Motor neuron (in vitro differentiated cells): ENCODE measurements around the gene KRT80. TPM values are rescaled to one million over a fixed set of nuclear protein-coding genes. Genes with fewer than 3 reads are reported as not detected.

Experiments
- ATAC-seq, 8 experiments: fragments of 200-7000 bp; cut with Tn5 transposase; replicated peaks in 6 of 8; 2 replicates each; pipeline ENCODE4 v1.8.0; 2021; ENCODE audit warnings: mild to moderate bottlenecking in 8 of 8, moderate library complexity in 8 of 8
- H3K27ac ChIP-seq, 2 donors: fragments of 250-450 bp; sonication (Bioruptor Pico); 2 replicates each; pipeline ENCODE4 v1.9.0; 2021; ENCODE audit warnings: antibody characterized with exemption in 2 of 2, mild to moderate bottlenecking in 2 of 2, moderate library complexity in 1 of 2
- H3K4me1 ChIP-seq, 2 donors: fragments of 250-450 bp; sonication (Bioruptor Pico); replicated peaks in 1 of 2; 2 replicates each; pipeline ENCODE4 v1.6.1; 2021; ENCODE audit warnings: antibody characterized with exemption in 2 of 2, mild to moderate bottlenecking in 2 of 2, moderate library complexity in 1 of 2
- H3K4me3 ChIP-seq, 5 donors: fragments of 250-450 bp; sonication (Bioruptor Pico); 2 replicates each; pipeline ENCODE4 v1.9.0; 2021; ENCODE audit warnings: antibody characterized with exemption in 5 of 5, mild to moderate bottlenecking in 5 of 5, moderate library complexity in 4 of 5
- WGBS, 10 experiments: fragments of 450-650 bp; shearing (Covaris generic); methylation state at CpG; one replicate each; pipeline ENCODE4 v1.0.0; 2022; 5-methylcytosine and 5-hydroxymethylcytosine counted together
- in situ Hi-C, 9 experiments: fragments of 400-800 bp; cut with MboI; loops; one replicate each; pipeline ENCODE4 v1.15.0; 2021; ENCODE audit warnings: low sequenced_read_pairs in 9 of 9, low pct_unique_long_range_greater_than_20kb in 2 of 9; ENCODE audit not compliant: unreplicated experiment in 9 of 9
- total RNA-seq, 8 experiments: library from RNA; unstranded; fragments of 300-600 nt; gene quantifications; 2 replicates each; pipeline versions ENCODE4 v1.2.3 to v1.2.4, GENCODE V29; 2022

Gene KRT80
- total RNA-seq, 8 experiments from 2014 or later = 0.14 to 0.85 (median 0.26) TPM; not detected in 2

DNA sequence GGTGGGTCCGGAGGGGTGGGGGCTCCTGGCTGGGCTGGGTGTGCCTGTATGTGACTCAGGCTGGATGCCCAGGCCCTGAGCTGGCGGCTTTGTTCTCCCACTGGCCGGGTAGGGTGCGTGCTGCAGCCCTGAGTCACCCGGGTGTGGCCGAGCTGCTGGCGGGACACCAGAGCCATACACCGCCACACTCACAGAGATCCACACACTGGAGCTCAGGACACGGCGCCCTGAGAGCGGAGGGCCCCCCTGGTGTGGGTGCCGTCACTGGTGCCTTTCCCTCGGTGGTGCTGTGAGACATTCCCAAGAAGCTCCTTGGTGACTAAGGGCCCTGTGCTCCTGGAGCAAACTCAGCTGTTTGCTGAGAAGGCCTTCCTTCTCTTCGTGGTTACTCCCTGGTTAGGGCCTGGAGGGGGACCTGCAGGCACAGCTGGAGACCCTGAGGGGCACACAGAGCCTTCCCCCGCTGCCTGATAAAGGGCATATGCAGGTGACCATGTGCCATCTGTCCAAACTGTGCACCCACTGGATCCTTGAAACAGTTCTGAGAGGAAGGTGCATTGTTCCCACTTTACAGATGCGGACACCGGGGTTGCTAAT, 44.3 kb downstream of the KRT80 start:
- 0 to 93% (median 87%) methylated on average over 1 to 2 of the region's 17 CpGs; no CpG with 5 or more reads in 6 of the 10 experiments for WGBS, 10 experiments
- no peak overlapping the region for H3K4me3 ChIP-seq
- in situ Hi-C loops = loop anchor here in 1 of 9 experiments (25.0 kb wide), 1 partner anchor 840 kb away; no protein-coding TSS in a partner anchor
- no peak overlapping the region for H3K27ac ChIP-seq
- peak; percentile 59 to 92 (median 84) for ATAC-seq
- peaks cover 6 to 8% of the 10 kb centered on the region in 2 donors for H3K4me1 ChIP-seq

DNA sequence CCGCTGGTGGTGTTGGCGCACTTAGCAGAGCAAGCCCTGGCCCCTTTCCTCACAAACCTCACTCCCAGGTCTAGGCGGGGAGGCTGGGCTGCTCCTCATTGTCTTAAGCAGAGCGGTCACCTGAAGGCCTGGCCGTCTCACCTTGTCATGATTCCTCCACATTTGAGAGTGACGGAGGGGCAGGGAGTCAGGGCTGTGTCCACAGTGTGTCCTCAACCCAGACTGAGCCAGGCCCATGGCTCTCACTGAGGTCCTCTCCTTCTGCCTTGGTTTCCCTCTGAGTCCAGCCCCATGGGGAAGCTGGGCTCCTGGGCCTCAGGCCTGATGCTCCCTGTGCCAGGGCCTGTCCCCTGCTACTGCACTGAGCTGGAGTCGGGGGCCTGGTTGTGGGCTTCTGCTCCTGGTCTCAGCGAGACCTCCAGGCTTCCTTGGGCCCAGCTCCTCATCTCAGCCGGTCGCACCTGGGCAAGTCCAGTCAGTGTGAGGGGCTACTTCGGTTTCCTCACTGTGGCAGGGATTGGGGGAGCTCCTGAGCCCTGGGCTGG, 44.9 kb downstream of the KRT80 start:
- WGBS, 10 experiments = 55 to 100% (median 90%) methylated on average over 1 to 2 of the region's 11 CpGs; no CpG with 5 or more reads in 6 of the 10 experiments
- Histone ChIP-seq H3K27ac (no peak overlapping the region), H3K4me1 (peaks cover 6 to 8% of the 10 kb centered on the region in 2 donors), H3K4me3 (no peak overlapping the region)
- in situ Hi-C loops = loop anchor here in 1 of 9 experiments (25.0 kb wide), 1 partner anchor 840 kb away; no protein-coding TSS in a partner anchor
- ATAC-seq = peak in 2 of 8 experiments; percentile 1

- H3K27ac ChIP-seq = no peak overlapping the region
- in situ Hi-C loops = loop anchor here in 1 of 9 experiments (25.0 kb wide), 1 partner anchor 841 kb away; no protein-coding TSS in a partner anchor
- peaks cover 6 to 8% of the 10 kb centered on the region in 2 donors for H3K4me1 ChIP-seq
- 29 to 100% (median 97%) methylated on average over 1 to 3 of the region's 8 CpGs; no CpG with 5 or more reads in 6 of the 10 experiments for WGBS, 10 experiments
- no peak for ATAC-seq
- no peak overlapping the region for H3K4me3 ChIP-seq
Observed at GRCh38 chr12:52146089-52146821, 45.6 kb downstream of the KRT80 start.

DNA sequence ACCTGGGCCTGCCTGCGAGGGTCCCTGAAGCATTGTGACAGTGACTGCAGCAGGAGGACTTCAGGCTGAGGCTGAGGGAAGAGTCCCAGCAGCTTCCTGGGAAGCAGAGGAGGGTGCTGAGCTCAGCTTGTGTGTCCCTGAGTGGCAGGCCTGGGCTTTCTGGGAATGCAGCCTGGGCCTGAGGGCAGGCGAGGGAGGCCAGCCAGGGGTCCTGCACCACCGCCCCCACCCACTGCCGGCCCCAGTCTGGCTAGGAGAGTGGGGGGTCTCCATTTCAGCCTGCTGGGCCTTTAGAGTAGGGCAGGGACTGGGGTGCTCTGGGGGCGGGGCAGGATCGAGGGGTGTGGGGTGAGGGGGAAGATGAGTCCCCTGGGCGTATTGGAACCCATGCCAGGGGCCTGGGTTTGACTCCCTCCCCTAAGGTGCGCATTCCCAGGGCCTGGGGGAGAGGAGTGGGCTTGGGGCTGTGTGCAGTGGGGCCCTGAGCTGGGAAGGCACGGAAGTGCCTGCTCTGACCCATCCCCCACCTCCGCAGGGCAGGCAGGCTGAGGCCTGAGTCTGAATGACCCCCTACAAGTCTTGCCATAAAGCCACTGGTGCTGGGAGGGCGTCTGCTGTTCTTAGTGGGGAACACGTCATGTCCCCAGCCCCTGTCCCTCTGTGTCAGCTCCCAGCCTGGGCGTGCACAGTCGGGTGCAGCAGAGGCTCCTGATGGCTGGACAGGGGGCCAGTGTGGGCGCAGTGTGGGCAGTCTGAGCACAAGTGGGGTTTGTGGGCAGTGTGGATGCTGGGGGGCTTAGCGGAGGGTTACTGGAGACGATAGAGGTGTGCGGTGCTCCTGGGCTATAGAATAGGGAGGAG, 46.4 kb downstream of the KRT80 start:
- H3K4me3 ChIP-seq = no peak overlapping the region
- H3K27ac ChIP-seq = no peak overlapping the region
- in situ Hi-C loops = loop anchor here in 1 of 9 experiments (25.0 kb wide), 1 partner anchor 842 kb away; no protein-coding TSS in a partner anchor
- ATAC-seq = peak in 4 of 8 experiments; percentile 3 to 48 (median 44)
- 53 to 90% methylated on average over 2 to 3 of the region's 18 CpGs; no CpG with 5 or more reads in 8 of the 10 experiments for WGBS, 10 experiments
- peaks cover 6 to 14% of the 10 kb centered on the region in 2 donors for H3K4me1 ChIP-seq

DNA sequence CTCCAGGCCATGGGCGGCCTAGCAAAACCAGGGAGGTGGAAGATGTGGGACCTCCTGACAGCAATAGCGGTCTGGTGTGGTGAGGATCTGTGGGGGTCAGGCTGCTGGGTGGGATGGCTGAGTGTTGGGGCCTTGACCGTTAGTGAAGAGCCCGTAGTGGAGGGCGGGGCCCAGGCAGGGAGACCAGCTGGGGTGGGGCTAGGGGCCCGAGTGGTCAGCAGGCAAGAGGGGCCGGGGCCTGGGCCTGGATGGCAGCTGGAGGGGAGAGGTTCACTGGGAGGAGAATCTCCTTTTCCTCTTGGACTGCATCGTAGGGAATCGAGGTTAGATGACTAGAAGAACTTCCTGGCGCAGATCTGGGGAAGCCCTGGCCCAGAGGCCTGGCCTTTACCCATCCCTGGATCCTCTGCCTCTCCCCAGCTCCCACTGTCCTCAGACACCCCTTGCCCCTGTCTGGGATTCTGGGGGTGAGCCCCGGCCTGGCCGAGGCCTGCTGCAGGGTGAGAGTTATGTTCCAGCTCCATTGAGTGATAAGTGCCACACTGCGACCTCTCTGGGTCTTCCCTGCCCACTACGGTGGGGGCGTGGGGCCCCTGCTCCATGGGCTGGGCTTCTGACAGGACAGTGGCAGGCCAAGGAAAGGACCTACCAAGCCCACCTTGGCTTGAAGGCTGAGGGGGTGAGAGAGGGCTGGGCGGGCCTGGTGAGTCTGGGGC, 47.1 kb downstream of the KRT80 start:
- Histone ChIP-seq H3K4me1 (peaks cover 6 to 19% of the 10 kb centered on the region in 2 donors), H3K27ac (no peak overlapping the region), H3K4me3 (no peak overlapping the region)
- in situ Hi-C loops = loop anchor here in 1 of 9 experiments (25.0 kb wide), 1 partner anchor 843 kb away; no protein-coding TSS in a partner anchor
- 67 to 100% (median 87%) methylated on average over 1 to 3 of the region's 16 CpGs; no CpG with 5 or more reads in 7 of the 10 experiments for WGBS, 10 experiments
- no peak for ATAC-seq

DNA sequence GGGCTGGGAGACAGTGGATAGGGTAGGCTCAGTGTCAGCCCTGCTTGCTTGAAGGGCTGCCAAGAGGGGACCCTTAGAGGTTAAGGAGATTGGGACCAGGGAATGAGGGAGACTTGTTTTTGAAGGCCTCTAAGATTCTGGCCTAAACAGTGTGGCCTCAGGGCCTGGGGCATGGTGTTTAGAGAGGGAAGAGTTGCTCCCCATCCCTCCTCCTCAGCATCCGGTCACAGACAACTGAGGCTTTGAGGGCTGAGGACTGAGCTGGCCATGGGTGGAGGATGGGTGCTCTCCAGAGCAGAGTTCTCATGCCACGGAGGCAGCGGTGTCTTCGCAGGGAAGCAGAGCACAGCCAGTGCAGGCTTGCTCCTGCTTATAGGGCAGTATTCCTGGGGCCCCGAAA, 49.4 kb downstream of the KRT80 start:
- 83 to 100% (median 95%) methylated on average over 1 to 4 of the region's 5 CpGs; no CpG with 5 or more reads in 5 of the 10 experiments for WGBS, 10 experiments
- no peak overlapping the region for H3K4me3 ChIP-seq
- no peak for ATAC-seq
- peaks cover 6 to 19% of the 10 kb centered on the region in 2 donors for H3K4me1 ChIP-seq
- no peak overlapping the region for H3K27ac ChIP-seq
- in situ Hi-C loops = loop anchor here in 1 of 9 experiments (25.0 kb wide), 1 partner anchor 845 kb away; no protein-coding TSS in a partner anchor

DNA sequence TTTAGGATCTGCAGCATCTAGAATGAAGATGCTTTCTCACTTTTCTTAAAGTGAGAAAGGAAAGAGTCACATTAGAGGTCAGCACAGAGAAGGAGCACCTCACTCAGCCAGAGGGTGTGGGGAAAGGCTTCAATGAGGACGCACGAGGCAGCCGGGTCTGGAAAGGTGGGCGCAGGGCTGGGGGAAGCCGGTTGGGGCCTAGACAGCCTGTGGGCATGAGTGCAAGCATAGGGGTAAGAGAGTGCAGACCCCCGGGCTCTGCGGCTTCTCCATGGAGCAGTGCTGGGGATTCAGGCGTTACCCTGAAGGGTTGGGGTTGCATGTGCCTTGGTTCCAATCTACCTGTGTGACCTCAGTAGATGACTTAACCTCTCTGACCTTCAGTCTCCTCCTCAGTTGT, 49.9 kb downstream of the KRT80 start:
- Histone ChIP-seq H3K4me3 (no peak overlapping the region), H3K4me1 (peaks cover 6 to 19% of the 10 kb centered on the region in 2 donors), H3K27ac (no peak overlapping the region)
- WGBS, 10 experiments = 80 to 100% (median 93%) methylated on average over 1 to 6 of the region's 8 CpGs; no CpG with 5 or more reads in 6 of the 10 experiments
- in situ Hi-C loops = loop anchor here in 1 of 9 experiments (25.0 kb wide), 1 partner anchor 845 kb away; no protein-coding TSS in a partner anchor
- no peak for ATAC-seq

DNA sequence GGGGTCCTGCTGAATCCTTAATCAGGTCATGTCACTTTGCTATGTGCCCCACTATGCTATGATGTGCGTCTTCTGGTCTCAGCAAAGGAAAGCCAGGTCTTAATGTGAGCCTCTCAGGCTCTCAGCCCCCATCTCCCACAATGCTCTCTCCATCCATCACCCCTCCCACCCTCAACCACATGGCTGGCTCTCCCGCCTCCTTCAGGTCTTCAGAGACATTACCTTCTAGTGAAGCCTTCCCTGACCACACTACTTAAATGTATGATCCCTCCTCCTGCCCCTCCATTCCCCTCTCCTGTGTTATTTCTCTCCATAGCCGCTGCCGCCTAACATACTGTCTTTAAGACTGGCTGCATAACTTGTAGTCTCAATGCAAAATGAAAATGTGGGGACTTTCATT, 50.5 kb downstream of the KRT80 start:
- peaks cover 6 to 19% of the 10 kb centered on the region in 2 donors for H3K4me1 ChIP-seq
- peak in 1 of 8 experiments; percentile 21 for ATAC-seq
- H3K27ac ChIP-seq = no peak overlapping the region
- WGBS, 10 experiments = 67 to 95% (median 87%) methylated on average over 1 to 3 of the region's 4 CpGs; no CpG with 5 or more reads in 6 of the 10 experiments
- in situ Hi-C loops = loop anchor here in 1 of 9 experiments (25.0 kb wide), 1 partner anchor 846 kb away; no protein-coding TSS in a partner anchor
- no peak overlapping the region for H3K4me3 ChIP-seq

DNA sequence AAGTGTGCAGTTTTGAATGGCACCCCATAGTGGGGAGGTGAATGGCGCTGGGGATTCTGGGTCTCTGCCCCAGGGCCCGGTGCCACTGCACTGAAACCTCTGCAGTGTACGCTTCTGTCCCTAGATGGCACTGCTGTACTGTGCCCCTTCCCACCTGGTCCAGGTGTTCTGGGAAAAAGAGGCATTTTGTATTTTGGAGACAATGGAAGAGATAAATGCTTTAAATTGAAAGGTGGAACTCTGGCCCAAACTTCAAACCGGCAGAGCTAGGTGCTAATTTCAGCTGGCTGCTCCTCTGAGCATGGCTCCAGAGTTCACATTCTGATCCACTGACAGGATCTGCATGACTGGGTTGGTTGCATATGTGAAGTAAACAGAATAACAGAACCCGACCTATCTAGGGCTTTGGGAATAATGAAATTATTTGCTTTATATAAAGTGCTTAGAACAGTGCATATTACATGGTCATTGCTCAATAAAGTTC, 52.2 kb downstream of the KRT80 start:
- WGBS, 10 experiments = 0 to 56% (median 33%) methylated on average over 1 to 4 of the region's 5 CpGs; no CpG with 5 or more reads in 2 of the 10 experiments
- peak in 3 of 8 experiments; percentile 13 to 82 (median 30) for ATAC-seq
- Histone ChIP-seq H3K4me3 (no peak overlapping the region), H3K27ac (no peak overlapping the region), H3K4me1 (peaks cover 0 to 11% of the 10 kb centered on the region in 2 donors)
- in situ Hi-C loops = loop anchor here in 1 of 9 experiments (25.0 kb wide), 1 partner anchor 848 kb away; no protein-coding TSS in a partner anchor

DNA sequence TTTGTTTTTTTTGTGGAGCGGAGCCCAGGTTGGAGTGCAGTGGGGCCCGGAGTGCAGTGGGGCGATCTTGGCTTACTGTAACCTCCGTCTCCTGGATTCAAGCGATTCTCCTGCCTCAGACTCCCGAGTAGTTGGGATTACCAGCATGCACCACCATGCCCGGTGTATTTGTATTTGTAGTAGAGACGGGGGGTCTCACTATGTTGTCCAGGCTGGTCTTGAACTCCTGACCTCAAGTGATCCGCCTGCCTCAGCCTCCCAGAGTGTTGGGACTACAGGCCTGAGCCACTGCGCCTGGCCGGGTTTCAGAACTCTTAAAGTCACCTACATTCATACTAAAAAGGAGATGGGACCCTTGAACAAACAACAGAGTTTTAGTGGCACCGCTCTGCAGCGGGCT, 52.7 kb downstream of the KRT80 start:
- in situ Hi-C loops = loop anchor here in 1 of 9 experiments (25.0 kb wide), 1 partner anchor 848 kb away; no protein-coding TSS in a partner anchor
- Histone ChIP-seq H3K4me3 (no peak overlapping the region), H3K27ac (no peak overlapping the region), H3K4me1 (peaks cover 0 to 11% of the 10 kb centered on the region in 2 donors)
- 79 to 100% (median 89%) methylated on average over 2 to 7 of the region's 13 CpGs; no CpG with 5 or more reads in 5 of the 10 experiments for WGBS, 10 experiments
- no peak for ATAC-seq

DNA sequence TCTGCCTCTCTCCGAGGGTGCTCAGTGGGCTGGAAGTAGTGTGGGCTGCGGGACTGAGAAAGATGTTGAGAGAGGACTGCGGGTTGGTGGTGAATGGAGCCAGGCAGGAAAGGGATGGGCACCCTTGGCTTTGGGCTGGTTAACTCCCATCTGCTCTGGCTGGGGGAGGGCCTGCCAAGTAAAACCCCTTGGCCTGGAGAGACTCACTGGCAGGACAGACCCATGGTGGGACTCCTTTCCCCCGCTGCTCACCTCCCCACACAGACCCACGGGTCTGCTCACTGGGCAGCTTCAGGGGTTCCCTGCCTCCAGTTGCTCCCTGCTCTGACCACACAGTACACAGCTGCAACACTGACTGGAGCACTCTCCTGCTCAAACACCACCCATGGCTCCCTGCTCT, 54.1 kb downstream of the KRT80 start:
- H3K27ac ChIP-seq = no peak overlapping the region
- H3K4me1 ChIP-seq = peaks cover 0 to 11% of the 10 kb centered on the region in 2 donors
- no peak for ATAC-seq
- WGBS, 10 experiments = 7 to 100% (median 60%) methylated on average over 1 to 3 of the region's 5 CpGs; no CpG with 5 or more reads in 6 of the 10 experiments
- in situ Hi-C loops = loop anchor here in 1 of 9 experiments (25.0 kb wide), 1 partner anchor 850 kb away; no protein-coding TSS in a partner anchor
- H3K4me3 ChIP-seq = no peak overlapping the region
